Breast epithelium (tissue), 3 donors: Measurements from ENCODE around the gene ANKRD44.

Experiments
- POLR2A ChIP-seq: fragments of 450-650 bp; IDR thresholded peaks from one replicate; pipeline ENCODE4 v1.6.1; 2016; ENCODE audit warnings: antibody characterized with exemption, mild to moderate bottlenecking, moderate library complexity
- POLR2AphosphoS5 ChIP-seq, 3 donors: sonication (generic); formaldehyde crosslinking; IDR thresholded peaks; one replicate each; pipeline ENCODE4 v1.6.1; 2017; ENCODE audit warnings: antibody characterized with exemption in 3 of 3
- TF ChIP-seq, protein P1 (sequence below), 3 donors: fragments of 450-650 bp; IDR thresholded peaks; one replicate each; pipeline ENCODE4 v1.5.1; 2016 to 2017; ENCODE audit warnings: antibody characterized with exemption in 3 of 3, mild to moderate bottlenecking in 3 of 3, moderate library complexity in 3 of 3

DNA sequence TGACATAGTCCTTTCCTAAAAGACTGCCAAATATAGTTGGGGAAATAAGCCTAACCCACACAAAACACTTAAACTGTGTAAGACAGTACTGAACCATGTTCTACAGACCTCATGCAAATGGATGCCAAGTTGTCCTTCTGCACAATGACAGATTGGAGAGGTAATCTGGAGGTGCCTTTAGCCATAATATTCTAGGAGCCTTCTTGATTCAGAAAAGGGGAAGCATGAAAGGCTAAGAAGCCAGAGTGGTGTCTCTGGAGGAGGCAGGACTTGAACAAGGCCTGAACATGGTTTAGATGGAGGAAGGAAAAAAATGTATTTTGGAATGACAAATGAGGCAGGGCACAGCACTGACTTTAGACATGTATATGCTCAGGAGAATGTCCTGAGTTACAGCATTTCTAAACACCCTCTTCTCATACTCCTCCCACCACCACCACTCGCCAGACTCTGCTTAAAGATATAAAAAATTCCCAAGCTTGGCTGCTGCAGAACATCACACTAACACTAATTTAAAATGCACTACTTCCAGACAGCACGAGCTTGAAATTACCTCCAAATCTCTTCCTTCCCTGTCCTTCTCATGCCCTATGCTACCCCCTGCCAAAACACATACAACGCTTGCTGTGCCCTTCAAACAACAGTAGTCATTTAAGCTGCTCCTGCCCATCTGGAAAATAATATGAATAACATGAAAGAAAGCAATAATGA is 110.4 kb downstream of the ANKRD44 start:
- TF ChIP-seq POLR2A (no peak), POLR2AphosphoS5 (IDR thresholded peaks at IDR 0.05) (no peak)
- TF ChIP-seq, protein P1, sequence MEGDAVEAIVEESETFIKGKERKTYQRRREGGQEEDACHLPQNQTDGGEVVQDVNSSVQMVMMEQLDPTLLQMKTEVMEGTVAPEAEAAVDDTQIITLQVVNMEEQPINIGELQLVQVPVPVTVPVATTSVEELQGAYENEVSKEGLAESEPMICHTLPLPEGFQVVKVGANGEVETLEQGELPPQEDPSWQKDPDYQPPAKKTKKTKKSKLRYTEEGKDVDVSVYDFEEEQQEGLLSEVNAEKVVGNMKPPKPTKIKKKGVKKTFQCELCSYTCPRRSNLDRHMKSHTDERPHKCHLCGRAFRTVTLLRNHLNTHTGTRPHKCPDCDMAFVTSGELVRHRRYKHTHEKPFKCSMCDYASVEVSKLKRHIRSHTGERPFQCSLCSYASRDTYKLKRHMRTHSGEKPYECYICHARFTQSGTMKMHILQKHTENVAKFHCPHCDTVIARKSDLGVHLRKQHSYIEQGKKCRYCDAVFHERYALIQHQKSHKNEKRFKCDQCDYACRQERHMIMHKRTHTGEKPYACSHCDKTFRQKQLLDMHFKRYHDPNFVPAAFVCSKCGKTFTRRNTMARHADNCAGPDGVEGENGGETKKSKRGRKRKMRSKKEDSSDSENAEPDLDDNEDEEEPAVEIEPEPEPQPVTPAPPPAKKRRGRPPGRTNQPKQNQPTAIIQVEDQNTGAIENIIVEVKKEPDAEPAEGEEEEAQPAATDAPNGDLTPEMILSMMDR (IDR thresholded peaks at IDR 0.05): no peak
